Osteoblast (primary cell): Measurements from ENCODE around the gene WBP1. TPM values are rescaled to one million over a fixed set of nuclear protein-coding genes. Genes with fewer than 3 reads are reported as not detected.
"Not testable (repeated sequence)": the region's sequence is repeated elsewhere in the genome, so short reads cannot be mapped to it uniquely, and the experiment has no call there.

Source experiments
- DNase-seq: peaks from one replicate; pipeline ENCODE4 v3.0.0; 2011; ENCODE audit warnings: low spot score, mixed read lengths; ENCODE audit not compliant: insufficient read length; ENCODE audit errors: missing footprints
- H2AFZ ChIP-seq: 2 replicates; pipeline ENCODE4 v1.6.0; 2011; ENCODE audit warnings: mild to moderate bottlenecking, low read length
- H3K27ac ChIP-seq: 2 replicates; pipeline ENCODE4 v1.5.1; 2011; ENCODE audit warnings: mild to moderate bottlenecking, low read depth, low read length, moderate library complexity
- H3K27me3 ChIP-seq: 2 replicates; pipeline ENCODE4 v1.6.0; 2012; ENCODE audit warnings: mild to moderate bottlenecking, control low read depth, inconsistent platforms, low read length, moderate library complexity; ENCODE audit not compliant: insufficient read depth
- H3K36me3 ChIP-seq: 2 replicates; pipeline ENCODE4 v1.5.1; 2011; ENCODE audit warnings: mild to moderate bottlenecking, low read length, control low read depth, moderate library complexity; ENCODE audit not compliant: insufficient read depth
- H3K4me1 ChIP-seq: 2 replicates; pipeline ENCODE4 v1.5.1; 2011; ENCODE audit warnings: mild to moderate bottlenecking, low read length, control low read depth, moderate library complexity; ENCODE audit not compliant: insufficient read depth
- H3K4me2 ChIP-seq: 2 replicates; pipeline ENCODE4 v1.6.0; 2011; ENCODE audit warnings: mild to moderate bottlenecking, low read length; ENCODE audit not compliant: insufficient read depth
- H3K4me3 ChIP-seq: fragments of 200-600 bp; sonication (generic); 3 replicates; pipeline ENCODE4 v1.5.1; 2012; ENCODE audit warnings: mild to moderate bottlenecking, low read length, inconsistent platforms; ENCODE audit not compliant: insufficient read depth
- H3K79me2 ChIP-seq: 2 replicates; pipeline ENCODE4 v1.6.0; 2012; ENCODE audit warnings: mild to moderate bottlenecking, low read length, control low read depth, inconsistent platforms; ENCODE audit not compliant: insufficient read depth
- H3K9me3 ChIP-seq: 2 replicates; pipeline ENCODE4 v1.5.1; 2011; ENCODE audit warnings: low read depth, low read length, control low read depth
- H4K20me1 ChIP-seq: 2 replicates; pipeline ENCODE4 v1.6.0; 2012; ENCODE audit warnings: mild to moderate bottlenecking, low read length, control low read depth; ENCODE audit not compliant: insufficient read depth
- total RNA-seq: library from RNA; depleted of rRNA; stranded (reverse); fragments of >200 nt; gene quantifications from 2 replicates; pipeline ENCODE4 v1.2.3, GENCODE V29; 2012
- TF ChIP-seq, protein P1 (sequence below): IDR thresholded peaks from 2 replicates; pipeline ENCODE4 v1.5.1; 2011; ENCODE audit warnings: mild to moderate bottlenecking, low read depth, low read length, moderate library complexity; ENCODE audit errors: extremely low read depth

The WBP1 gene
- total RNA-seq, 1 donor = 35.5 TPM

DNA sequence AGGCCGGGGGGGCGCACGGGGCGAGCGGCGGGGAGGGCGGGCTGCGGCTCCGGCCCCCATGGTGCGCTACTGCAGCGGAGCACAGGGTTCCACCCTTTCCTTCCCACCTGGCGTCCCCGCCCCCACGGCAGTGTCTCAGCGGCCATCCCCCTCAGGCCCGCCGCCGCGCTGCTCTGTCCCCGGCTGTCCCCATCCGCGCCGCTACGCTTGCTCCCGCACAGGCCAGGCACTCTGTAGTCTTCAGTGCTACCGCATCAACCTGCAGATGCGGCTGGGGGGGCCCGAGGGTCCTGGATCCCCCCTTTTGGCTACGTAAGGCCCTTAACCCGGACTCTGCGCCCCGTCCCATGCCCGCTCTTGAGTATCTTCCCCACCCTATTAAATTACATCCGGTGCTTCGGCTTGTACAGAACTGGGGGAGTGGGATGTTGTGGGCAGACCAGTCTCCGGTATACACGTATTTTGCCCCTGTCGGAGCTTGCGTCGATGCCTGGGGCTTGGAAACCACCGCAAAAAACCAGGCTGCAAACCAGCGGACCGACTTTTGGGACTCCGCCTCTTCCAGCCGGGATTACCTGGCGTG lies 598 bp upstream of the WBP1 start:
- peak overlapping the region; percentile 88 for H2AFZ ChIP-seq
- peak overlapping the region; percentile 99 for H3K4me2 ChIP-seq
- H3K4me1 ChIP-seq = peaks cover 24% of the 10 kb centered on the region
- TF ChIP-seq, protein P1, sequence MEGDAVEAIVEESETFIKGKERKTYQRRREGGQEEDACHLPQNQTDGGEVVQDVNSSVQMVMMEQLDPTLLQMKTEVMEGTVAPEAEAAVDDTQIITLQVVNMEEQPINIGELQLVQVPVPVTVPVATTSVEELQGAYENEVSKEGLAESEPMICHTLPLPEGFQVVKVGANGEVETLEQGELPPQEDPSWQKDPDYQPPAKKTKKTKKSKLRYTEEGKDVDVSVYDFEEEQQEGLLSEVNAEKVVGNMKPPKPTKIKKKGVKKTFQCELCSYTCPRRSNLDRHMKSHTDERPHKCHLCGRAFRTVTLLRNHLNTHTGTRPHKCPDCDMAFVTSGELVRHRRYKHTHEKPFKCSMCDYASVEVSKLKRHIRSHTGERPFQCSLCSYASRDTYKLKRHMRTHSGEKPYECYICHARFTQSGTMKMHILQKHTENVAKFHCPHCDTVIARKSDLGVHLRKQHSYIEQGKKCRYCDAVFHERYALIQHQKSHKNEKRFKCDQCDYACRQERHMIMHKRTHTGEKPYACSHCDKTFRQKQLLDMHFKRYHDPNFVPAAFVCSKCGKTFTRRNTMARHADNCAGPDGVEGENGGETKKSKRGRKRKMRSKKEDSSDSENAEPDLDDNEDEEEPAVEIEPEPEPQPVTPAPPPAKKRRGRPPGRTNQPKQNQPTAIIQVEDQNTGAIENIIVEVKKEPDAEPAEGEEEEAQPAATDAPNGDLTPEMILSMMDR = no peak
- no peaks in the 10 kb centered on the region for H3K9me3 ChIP-seq
- H3K27ac ChIP-seq = peak overlapping the region; percentile 78
- H3K27me3 ChIP-seq = peaks cover 3% of the 10 kb centered on the region
- no peaks in the 10 kb centered on the region for H4K20me1 ChIP-seq
- peaks cover 20% of the 10 kb centered on the region for H3K36me3 ChIP-seq
- no peak for DNase-seq
- H3K79me2 ChIP-seq = peaks cover 28% of the 10 kb centered on the region
- H3K4me3 ChIP-seq = peak overlapping the region; percentile 87

DNA sequence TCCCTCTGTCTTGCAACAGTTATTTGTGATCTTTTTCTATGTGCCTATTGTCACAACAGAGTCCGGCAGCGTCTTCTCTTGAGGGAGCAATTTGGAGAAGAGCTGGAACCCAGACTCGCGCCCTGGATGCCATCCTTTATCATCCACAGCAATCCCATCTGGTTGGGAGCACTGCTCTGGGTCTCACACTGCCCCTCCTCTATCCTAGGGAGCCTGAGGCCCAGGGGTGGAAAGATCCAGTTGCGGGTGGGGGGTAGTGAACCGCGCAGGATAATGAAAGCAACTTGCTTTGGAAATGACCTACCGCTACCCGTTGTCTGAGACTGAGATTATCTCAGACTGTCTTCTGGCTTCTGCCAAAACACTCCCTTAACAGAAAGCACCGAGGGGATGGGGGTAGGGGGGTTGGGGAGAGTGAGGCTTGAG lies 713 bp downstream of the WBP1 start:
- peak overlapping the region; percentile 96 for H3K4me3 ChIP-seq
- peak overlapping the region; percentile 99 for H3K4me2 ChIP-seq
- no peaks in the 10 kb centered on the region for H3K9me3 ChIP-seq
- peak overlapping the region; percentile 63 for H2AFZ ChIP-seq
- peaks cover 37% of the 10 kb centered on the region for H3K79me2 ChIP-seq
- peak overlapping the region; percentile 68 for H3K27ac ChIP-seq
- no peaks in the 10 kb centered on the region for H4K20me1 ChIP-seq
- no peaks in the 10 kb centered on the region for H3K27me3 ChIP-seq
- TF ChIP-seq, protein P1 = no peak
- peaks cover 29% of the 10 kb centered on the region for H3K4me1 ChIP-seq
- H3K36me3 ChIP-seq = peaks cover 27% of the 10 kb centered on the region
- DNase-seq = peak; percentile 91

DNA sequence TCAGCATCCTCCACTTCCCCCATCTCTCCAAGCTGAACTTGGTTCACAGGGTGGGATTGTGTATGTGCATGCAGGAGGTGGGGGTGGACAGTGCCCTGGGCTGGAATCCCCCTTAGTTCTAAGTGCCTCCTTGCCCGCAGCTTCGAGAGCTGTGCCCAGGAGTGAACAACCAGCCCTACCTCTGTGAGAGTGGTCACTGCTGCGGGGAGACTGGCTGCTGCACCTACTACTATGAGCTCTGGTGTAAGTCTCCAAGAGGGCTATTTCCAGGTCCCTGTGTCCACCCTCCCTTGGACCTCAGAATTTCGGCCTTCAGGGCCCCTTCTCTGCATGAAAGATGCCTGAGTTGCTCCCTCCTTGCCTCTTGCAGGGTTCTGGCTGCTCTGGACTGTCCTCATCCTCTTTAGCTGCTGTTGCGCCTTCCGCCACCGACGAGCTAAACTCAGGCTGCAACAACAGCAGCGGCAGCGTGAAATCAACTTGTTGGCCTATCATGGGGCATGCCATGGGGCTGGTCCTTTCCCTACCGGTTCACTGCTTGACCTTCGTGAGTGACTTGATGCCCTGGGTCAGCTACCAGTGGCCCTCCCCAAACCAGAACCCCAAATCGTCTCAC lies 1.4 kb downstream of the WBP1 start:
- Histone ChIP-seq H3K4me1 (peaks cover 35% of the 10 kb centered on the region), H3K36me3 (peaks cover 27% of the 10 kb centered on the region), H3K4me3 (peak overlapping the region; percentile 96), H3K79me2 (peaks cover 43% of the 10 kb centered on the region), H3K4me2 (peak overlapping the region; percentile 99)
- H3K27ac ChIP-seq, H2AFZ ChIP-seq, H3K27me3 ChIP-seq, H3K9me3 ChIP-seq, H4K20me1 ChIP-seq: not testable (repeated sequence)
- peak; percentile 67 for DNase-seq

DNA sequence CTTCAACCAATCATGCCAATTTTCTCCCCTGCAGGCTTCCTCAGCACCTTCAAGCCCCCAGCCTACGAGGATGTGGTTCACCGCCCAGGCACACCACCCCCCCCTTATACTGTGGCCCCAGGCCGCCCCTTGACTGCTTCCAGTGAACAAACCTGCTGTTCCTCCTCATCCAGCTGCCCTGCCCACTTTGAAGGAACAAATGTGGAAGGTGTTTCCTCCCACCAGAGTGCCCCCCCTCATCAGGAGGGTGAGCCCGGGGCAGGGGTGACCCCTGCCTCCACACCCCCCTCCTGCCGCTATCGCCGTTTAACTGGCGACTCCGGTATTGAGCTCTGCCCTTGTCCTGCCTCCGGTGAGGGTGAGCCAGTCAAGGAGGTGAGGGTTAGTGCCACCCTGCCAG lies 1.9 kb downstream of the WBP1 start:
- H3K27me3 ChIP-seq, H4K20me1 ChIP-seq, H3K4me2 ChIP-seq, H3K9me3 ChIP-seq, H2AFZ ChIP-seq, H3K4me3 ChIP-seq, DNase-seq, H3K27ac ChIP-seq: not testable (repeated sequence)
- Histone ChIP-seq H3K79me2 (peaks cover 49% of the 10 kb centered on the region), H3K4me1 (peaks cover 35% of the 10 kb centered on the region), H3K36me3 (peaks cover 27% of the 10 kb centered on the region)
